ENCODE data around the gene RPTOR. TPM values are rescaled to one million over a fixed set of nuclear protein-coding genes. Genes with fewer than 3 reads are reported as not detected.

Gene RPTOR
- polyA plus RNA-seq, 1 experiment: 10.8 TPM

- ChIA-PET POLR2A (no interaction called here), CTCF (no interaction called here)
- TF ChIP-seq CTCF (IDR thresholded peaks at IDR 0.05; ENCODE audit: insufficient read depth, low read depth, low read length): no peak
- Histone ChIP-seq H3K4me3 (ENCODE audit: low read depth, low read length) (no peak overlapping the region), H3K36me3 (ENCODE audit: control insufficient read depth, insufficient read depth, low read length) (peaks cover 13% of the 10 kb centered on the region), H3K27me3 (ENCODE audit: control insufficient read depth, insufficient read depth, low read length) (no peaks in the 10 kb centered on the region)
- no peak for DNase-seq (ENCODE audit: low read depth)
Measured at GRCh38 chr17:80882926-80883685, 338.5 kb downstream of the RPTOR start.

- CTCF ChIA-PET: no interaction called here
- POLR2A ChIA-PET: no interaction called here
- no peak overlapping the region for H3K4me3 ChIP-seq (ENCODE audit: low read depth, low read length)
- no peaks in the 10 kb centered on the region for H3K27me3 ChIP-seq (ENCODE audit: control insufficient read depth, insufficient read depth, low read length)
- H3K36me3 ChIP-seq (ENCODE audit: control insufficient read depth, insufficient read depth, low read length): peaks cover 15% of the 10 kb centered on the region
- no peak for TF ChIP-seq CTCF (IDR thresholded peaks at IDR 0.05; ENCODE audit: insufficient read depth, low read depth, low read length)
- DNase-seq (ENCODE audit: low read depth): no peak
Measured at GRCh38 chr17:80883831-80884735, 339.4 kb downstream of the RPTOR start.

GRCh38 chr17:80884811-80885210, 340.2 kb downstream of the RPTOR start:
- POLR2A ChIA-PET: no interaction called here
- no peak for TF ChIP-seq CTCF (IDR thresholded peaks at IDR 0.05; ENCODE audit: insufficient read depth, low read depth, low read length)

GRCh38 chr17:80885947-80886582, 341.4 kb downstream of the RPTOR start:
- TF ChIP-seq CTCF (IDR thresholded peaks at IDR 0.05; ENCODE audit: insufficient read depth, low read depth, low read length): no peak
- CTCF ChIA-PET: no interaction called here
- DNase-seq (ENCODE audit: low read depth): no peak
- Histone ChIP-seq H3K27me3 (ENCODE audit: control insufficient read depth, insufficient read depth, low read length) (no peaks in the 10 kb centered on the region), H3K4me3 (ENCODE audit: low read depth, low read length) (no peak overlapping the region), H3K36me3 (ENCODE audit: control insufficient read depth, insufficient read depth, low read length) (peaks cover 17% of the 10 kb centered on the region)
- POLR2A ChIA-PET: no interaction called here

More at GRCh38 chr17:80884811-80885210, 340.2 kb downstream of the RPTOR start:
- no peak for DNase-seq (ENCODE audit: low read depth)
- Histone ChIP-seq H3K27me3 (ENCODE audit: control insufficient read depth, insufficient read depth, low read length) (no peaks in the 10 kb centered on the region), H3K36me3 (ENCODE audit: control insufficient read depth, insufficient read depth, low read length) (peaks cover 17% of the 10 kb centered on the region), H3K4me3 (ENCODE audit: low read depth, low read length) (no peak overlapping the region)
- CTCF ChIA-PET: no interaction called here

All from BJ (cell line).